H1 (cell line): ENCODE results near the gene UBXN1. TPM values are rescaled to one million over a fixed set of nuclear protein-coding genes. Genes with fewer than 3 reads are reported as not detected.

Source experiments
- CTCF ChIA-PET: fragments of 300-600 bp; sonication (Branson Sonifier 250); formaldehyde crosslinking; loops from one replicate; lab custom pipeline; 2021; ENCODE audit not compliant: partially characterized antibody; lab: Charles Lee
- POLR2A ChIA-PET: fragments of 300-600 bp; sonication (Branson Sonifier 250); formaldehyde crosslinking; loops from one replicate; lab custom pipeline; 2021; ENCODE audit warnings: inconsistent platforms; ENCODE audit not compliant: partially characterized antibody; lab: Charles Lee
- DNase-seq, 2 experiments: peaks; one replicate each; pipeline versions ENCODE4 v3.0.0 to v3.0.0-alpha.2; 2010 to 2022; ENCODE audit warnings: low spot score in 2 of 2, low read depth in 1 of 2, mixed read lengths in 1 of 2
- FAIRE-seq: peaks from 2 replicates; lab custom pipeline; 2011; peaks lifted over from hg19 to GRCh38; lab: Jason Lieb, UNC
- H2AFZ ChIP-seq: 2 replicates; pipeline ENCODE4 v1.8.1; 2012; ENCODE audit warnings: low read length, inconsistent platforms
- H2AK5ac ChIP-seq: 2 replicates; pipeline ENCODE4 v1.6.1; 2013; ENCODE audit warnings: low read depth, low read length
- H2BK120ac ChIP-seq: replicated peaks from 2 replicates; pipeline ENCODE3; 2013; ENCODE audit warnings: low read depth, low read length, inconsistent platforms
- H2BK12ac ChIP-seq: 2 replicates; pipeline ENCODE4 v1.6.1; 2013; ENCODE audit warnings: low read depth, low read length
- H2BK15ac ChIP-seq: 2 replicates; pipeline ENCODE4 v1.6.1; 2013; ENCODE audit warnings: low read length
- H2BK20ac ChIP-seq: 2 replicates; pipeline ENCODE4 v1.6.1; 2013; ENCODE audit warnings: low read length
- H2BK5ac ChIP-seq: 2 replicates; pipeline ENCODE4 v1.6.1; 2013; ENCODE audit warnings: low read depth, low read length
- H3K14ac ChIP-seq: 2 replicates; pipeline ENCODE4 v1.6.1; 2013; ENCODE audit warnings: inconsistent platforms; ENCODE audit not compliant: insufficient read length
- H3K18ac ChIP-seq: 2 replicates; pipeline ENCODE4 v1.6.1; 2013; ENCODE audit warnings: low read length; ENCODE audit errors: extremely low read depth
- H3K23ac ChIP-seq: 2 replicates; pipeline ENCODE4 v1.6.1; 2013; ENCODE audit warnings: inconsistent platforms; ENCODE audit not compliant: insufficient read length
- H3K23me2 ChIP-seq: 2 replicates; pipeline ENCODE4 v1.6.1; 2013; ENCODE audit warnings: low read depth, low read length
- H3K27ac ChIP-seq: 2 replicates; pipeline ENCODE4 v1.6.1; 2011; ENCODE audit warnings: low read depth, low read length, inconsistent platforms
- H3K27me3 ChIP-seq, 4 experiments: replicated peaks in 1 of 4; 1 replicate in 1 of 4; 2 replicates in 3 of 4; pipeline versions ENCODE4 v1.6.1 to v1.8.1; 2011 to 2013; ENCODE audit warnings: low read length in 3 of 4, mild to moderate bottlenecking in 3 of 4, inconsistent platforms in 2 of 4, mixed read lengths in 2 of 4, moderate library complexity in 1 of 4; ENCODE audit not compliant: control insufficient read depth in 3 of 4, insufficient read depth in 3 of 4; ENCODE audit errors: extremely low read depth in 1 of 4
- H3K36me3 ChIP-seq, 4 experiments: 2 replicates each; pipeline versions ENCODE4 v1.6.1 to v1.8.1; 2011 to 2013; ENCODE audit warnings: mild to moderate bottlenecking in 4 of 4, low read length in 3 of 4, moderate library complexity in 2 of 4, control low read depth in 1 of 4, inconsistent platforms in 1 of 4; ENCODE audit not compliant: insufficient read depth in 4 of 4, control insufficient read depth in 2 of 4
- H3K4ac ChIP-seq: replicated peaks from 2 replicates; pipeline ENCODE3; 2013; ENCODE audit warnings: low read length, low read depth, mixed read lengths, inconsistent platforms; ENCODE audit not compliant: insufficient read length
- H3K4me1 ChIP-seq, 4 experiments: replicated peaks in 1 of 4; 1 replicate in 1 of 4; 2 replicates in 3 of 4; pipeline versions ENCODE4 v1.6.1 to v1.8.1; 2011 to 2013; ENCODE audit warnings: low read length in 3 of 4, inconsistent platforms in 2 of 4, mixed read lengths in 1 of 4; ENCODE audit not compliant: insufficient read depth in 4 of 4, control insufficient read depth in 3 of 4
- H3K4me2 ChIP-seq, 2 experiments: 2 replicates each; pipeline versions ENCODE4 v1.6.1 to v1.8.1; 2011 to 2013; ENCODE audit warnings: low read depth in 2 of 2, low read length in 2 of 2, control low read depth in 1 of 2, inconsistent platforms in 1 of 2, mild to moderate bottlenecking in 1 of 2; ENCODE audit not compliant: insufficient read depth in 1 of 2
- H3K4me3 ChIP-seq, 4 experiments: fragments of 200-600, 300-600 bp in 1 of 4; sonication (generic), shearing (Covaris generic), sonication (Bioruptor Twin) in 1 of 4; 2 replicates each; pipeline versions ENCODE4 v1.5.1 to v1.8.1; 2011 to 2016; ENCODE audit warnings: low read length in 4 of 4, low read depth in 3 of 4, control low read depth in 2 of 4, inconsistent platforms in 2 of 4, mild to moderate bottlenecking in 2 of 4, mixed read lengths in 1 of 4, moderate library complexity in 1 of 4; ENCODE audit not compliant: insufficient read depth in 2 of 4; ENCODE audit errors: extremely low read depth in 1 of 4
- H3K56ac ChIP-seq: replicated peaks from 2 replicates; pipeline ENCODE3; 2013; ENCODE audit warnings: low read depth, mild to moderate bottlenecking, mixed read lengths, low read length, inconsistent platforms; ENCODE audit not compliant: insufficient read length
- H3K79me1 ChIP-seq: 2 replicates; pipeline ENCODE4 v1.6.1; 2013; ENCODE audit warnings: low read depth, low read length, control low read depth
- H3K79me2 ChIP-seq, 2 experiments: 2 replicates each; pipeline versions ENCODE4 v1.6.1 to v1.8.1; 2012 to 2013; ENCODE audit warnings: low read length in 2 of 2, mild to moderate bottlenecking in 2 of 2, inconsistent platforms in 1 of 2; ENCODE audit not compliant: insufficient read depth in 2 of 2, control insufficient read depth in 1 of 2
- H3K9ac ChIP-seq, 4 experiments: replicated peaks in 1 of 4; 1 replicate in 1 of 4; 2 replicates in 3 of 4; pipeline versions ENCODE4 v1.6.1 to v1.8.1; 2011 to 2013; ENCODE audit warnings: low read depth in 3 of 4, low read length in 3 of 4, control low read depth in 2 of 4, mild to moderate bottlenecking in 2 of 4, moderate library complexity in 2 of 4, inconsistent platforms in 1 of 4; ENCODE audit errors: extremely low read depth in 1 of 4
- H3K9me3 ChIP-seq, 2 experiments: 2 replicates each; pipeline versions ENCODE4 v1.6.1 to v1.8.1; 2012 to 2013; ENCODE audit warnings: mild to moderate bottlenecking in 2 of 2, moderate library complexity in 2 of 2, control low read depth in 1 of 2, inconsistent platforms in 1 of 2, low read depth in 1 of 2, low read length in 1 of 2, mixed read lengths in 1 of 2; ENCODE audit not compliant: insufficient read depth in 2 of 2
- H4K20me1 ChIP-seq, 2 experiments: replicated peaks in 1 of 2; 2 replicates each; pipeline versions ENCODE3 to v1.8.1; 2011 to 2013; ENCODE audit warnings: inconsistent platforms in 2 of 2, low read length in 2 of 2, mild to moderate bottlenecking in 1 of 2; ENCODE audit not compliant: insufficient read depth in 2 of 2, control insufficient read depth in 1 of 2
- H4K5ac ChIP-seq: 2 replicates; pipeline ENCODE4 v1.6.1; 2013; ENCODE audit warnings: low read length, low read depth, mixed read lengths, inconsistent platforms; ENCODE audit not compliant: insufficient read length
- H4K8ac ChIP-seq: 2 replicates; pipeline ENCODE4 v1.8.0; 2013; ENCODE audit warnings: mild to moderate bottlenecking, moderate library complexity, low read length, inconsistent platforms; ENCODE audit not compliant: insufficient read depth; ENCODE audit errors: extremely low read depth
- H4K91ac ChIP-seq: replicated peaks from 2 replicates; pipeline ENCODE3; 2013; ENCODE audit warnings: low read length, mixed read lengths, inconsistent platforms; ENCODE audit not compliant: insufficient read length
- TEAD4 ChIP-seq: IDR thresholded peaks from 2 replicates; pipeline ENCODE4 v1.6.1; 2012; ENCODE audit warnings: low read depth, low read length, inconsistent platforms, mixed read lengths
- WGBS, 2 experiments: shearing (Covaris generic) in 1 of 2; methylation state at CpG; one replicate each; pipeline versions ENCODE4 v1.1.6 to v1.1.7; 2013 to 2015; ENCODE audit warnings: low lambda C conversion rate in 2 of 2, mixed read lengths in 2 of 2, inconsistent platforms in 1 of 2, low coverage in 1 of 2, missing lambda C conversion rate in 1 of 2; ENCODE audit not compliant: insufficient replicate concordance in 2 of 2, insufficient coverage in 1 of 2, insufficient read length in 1 of 2; ENCODE audit errors: extremely low coverage in 1 of 2, missing lambda C conversion rate in 1 of 2; 5-methylcytosine and 5-hydroxymethylcytosine counted together
- polyA plus RNA-seq, 7 experiments: library from polyadenylated mRNA; depleted of rRNA in 3 of 7; stranded (reverse) in 5 of 7; unstranded in 2 of 7; fragments of >200 nt in 5 of 7; fragments of 200-250 nt in 2 of 7; gene quantifications; 1 replicate in 5 of 7; 2 replicates in 1 of 7; 4 replicates in 1 of 7; pipeline versions ENCODE4 v1.2.1 to v1.2.3, GENCODE V29; 2011 to 2013; ENCODE audit warnings: missing spikeins in 2 of 7, mixed read lengths in 2 of 7
- total RNA-seq: library from RNA; stranded (reverse); fragmentation: NEBNext Ultra II Directional; extraction: Animal tissue kit (Norgen Biotek cat#: 25700); gene quantifications from 2 replicates; pipeline ENCODE4 v1.2.1, GENCODE V29; 2021

Gene UBXN1
- total and polyA plus RNA-seq, 2 of the 8 experiments (the other 6 are each of a cell fraction or from before 2014, with no cell fraction given), result 78.6 to 114 TPM

DNA sequence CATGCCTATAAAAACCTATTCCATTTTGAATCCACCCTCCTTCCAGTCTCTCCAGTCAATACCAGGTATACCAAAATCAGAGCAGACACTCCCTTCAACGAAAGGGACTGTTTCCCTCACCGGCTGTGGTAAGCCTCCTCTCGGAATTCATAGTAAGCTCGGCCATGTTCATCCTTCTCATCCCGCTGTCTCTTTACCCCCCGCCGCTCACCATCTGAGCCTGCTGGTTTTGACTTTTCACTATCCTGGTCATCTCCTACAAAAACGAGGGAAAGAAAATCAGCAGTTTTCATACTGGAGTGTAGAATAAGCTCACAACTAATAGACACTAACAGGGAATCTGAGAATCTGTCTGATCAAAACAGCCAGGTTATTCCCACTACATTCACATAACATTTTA, 45.3 kb upstream of the UBXN1 start:
- no peak for FAIRE-seq
- CTCF ChIA-PET, result interaction anchor here (1.0 to 2.4 kb wide), 7 partner anchors 9 to 132 kb away, joined by 3 to 13 read pairs (median 4); no protein-coding TSS in a partner anchor
- TF ChIP-seq TEAD4, result no peak

More for the DNA sequence above, 45.3 kb upstream of the UBXN1 start:
- Histone ChIP-seq H3K79me1 (0 out of 2 replicates have a peak, but pooled peaks cover 2% of the 10 kb centered on the region), H2BK5ac (no peak overlapping the region), H3K4ac (no peak overlapping the region), H2BK120ac (no peak overlapping the region), H3K4me3 (peak overlapping the region in 1 of 4 experiments; percentile 87; a peak in 2 of 8 replicates), H4K5ac (no peak overlapping the region), H3K14ac (no peak overlapping the region), H3K23me2 (peaks cover 16% of the 10 kb centered on the region), H3K27me3 (no peaks in the 10 kb centered on the region), H2BK12ac (no peak overlapping the region), H3K27ac (no peak overlapping the region), H3K18ac (no peak overlapping the region), H3K23ac (no peak overlapping the region), H3K9ac (no peak overlapping the region), H2AFZ (no peak overlapping the region), H3K79me2 (peaks cover 18 to 63% of the 10 kb centered on the region in 2 experiments), H2BK20ac (no peak overlapping the region), H3K36me3 (peaks cover 33 to 53% (median 45%) of the 10 kb centered on the region in 4 experiments), H4K20me1 (peaks cover 12 to 17% of the 10 kb centered on the region in 2 experiments), H3K9me3 (no peaks in the 10 kb centered on the region), H2AK5ac (no peak overlapping the region), H2BK15ac (no peak overlapping the region), H4K91ac (no peak overlapping the region), H3K4me1 (no peaks in the 10 kb centered on the region; a peak in 3 of 7 replicates), H3K56ac (no peak overlapping the region), H3K4me2 (peak overlapping the region; percentile 36 to 93; a peak in 1 of 4 replicates), H4K8ac (no peak overlapping the region)
- POLR2A ChIA-PET, result interaction anchor here (0.9 to 10.9 kb wide), 11 partner anchors 10 to 129 kb away, joined by 3 to 192 read pairs (median 15); partner anchors contain the start of genes BSCL2, C11orf98, CSKMT and GNG3
- DNase-seq, result no peak
- 90% methylated on average over 8 of the region's 8 CpGs; no CpG with 5 or more reads in 1 of the 2 experiments for WGBS, 2 experiments
